Measurements from ENCODE around the gene METTL16. TPM values are rescaled to one million over a fixed set of nuclear protein-coding genes. Genes with fewer than 3 reads are reported as not detected.

Gene METTL16
- total RNA-seq, 1 donor from 2014 or later = 15.0 TPM

- DNase-seq = no peak
These were observed 97.1 kb downstream of the METTL16 start for GRCh38 chr17:2414446-2415064.

GRCh38 chr17:2412561-2413021, 99.1 kb downstream of the METTL16 start:
- DNase-seq = peak; percentile 51

DNA sequence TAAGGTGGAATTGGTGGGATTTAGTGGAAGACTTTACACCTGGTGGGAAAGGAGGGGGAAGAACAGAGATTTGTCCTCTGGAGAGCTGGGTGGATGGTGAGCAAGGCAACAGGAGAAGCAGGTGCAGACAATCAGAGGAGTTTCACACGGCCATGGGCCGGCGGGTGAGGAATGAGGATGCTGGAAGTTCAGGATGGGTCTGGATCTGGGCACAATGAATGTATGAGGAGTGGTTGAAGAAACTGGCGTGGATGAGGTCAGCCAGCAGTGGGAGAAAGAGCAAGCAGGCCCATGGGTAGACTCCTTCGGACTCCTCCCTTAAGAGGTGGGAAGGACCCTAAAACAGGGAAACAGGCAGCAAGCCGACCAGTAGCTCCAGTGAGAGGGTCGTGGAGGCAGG, 100.7 kb downstream of the METTL16 start:
- no peak for DNase-seq

DNA sequence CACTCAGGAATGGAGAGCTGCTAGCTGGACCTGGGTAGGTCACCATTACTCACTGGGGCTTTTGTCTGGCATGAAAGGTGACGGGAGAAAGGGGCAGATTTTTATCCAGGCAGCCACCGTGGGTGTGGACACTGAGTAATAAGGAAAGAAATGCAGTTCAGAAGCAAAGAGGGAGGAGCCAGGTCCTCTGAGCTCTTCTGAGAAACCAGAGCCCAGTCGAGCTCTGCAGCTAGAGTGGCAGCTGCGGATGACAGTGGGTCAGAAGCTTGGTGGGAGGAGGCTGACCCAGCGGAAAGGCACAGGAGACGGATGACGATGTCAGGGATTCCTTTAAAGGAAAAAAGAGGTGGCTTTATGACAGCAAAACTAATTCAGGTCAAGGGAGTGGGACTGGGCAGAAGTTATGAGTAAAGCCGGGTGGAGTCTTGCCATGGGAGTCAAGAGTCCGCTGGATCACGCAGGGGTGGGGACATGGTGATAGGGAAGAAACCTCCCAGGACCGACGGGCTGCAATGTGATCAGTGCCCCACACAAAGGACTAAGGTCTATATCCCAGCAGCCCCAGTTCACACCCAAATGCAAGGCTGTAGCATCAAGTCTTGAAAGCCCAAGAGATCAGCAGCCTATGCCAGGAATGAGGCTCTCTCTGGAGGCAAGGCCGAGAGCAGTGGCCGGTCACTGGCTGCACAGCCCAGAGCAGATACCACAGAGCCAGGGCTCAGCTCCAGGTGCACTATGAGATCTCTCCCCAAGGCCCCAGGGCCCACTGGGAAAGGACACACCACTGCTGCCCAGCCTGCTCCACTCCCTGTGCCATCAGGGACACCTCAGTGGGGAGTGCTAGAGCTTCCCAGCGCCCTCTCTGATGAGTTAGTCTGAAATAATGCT, 104.5 kb downstream of the METTL16 start:
- DNase-seq = peak; percentile 79

DNA sequence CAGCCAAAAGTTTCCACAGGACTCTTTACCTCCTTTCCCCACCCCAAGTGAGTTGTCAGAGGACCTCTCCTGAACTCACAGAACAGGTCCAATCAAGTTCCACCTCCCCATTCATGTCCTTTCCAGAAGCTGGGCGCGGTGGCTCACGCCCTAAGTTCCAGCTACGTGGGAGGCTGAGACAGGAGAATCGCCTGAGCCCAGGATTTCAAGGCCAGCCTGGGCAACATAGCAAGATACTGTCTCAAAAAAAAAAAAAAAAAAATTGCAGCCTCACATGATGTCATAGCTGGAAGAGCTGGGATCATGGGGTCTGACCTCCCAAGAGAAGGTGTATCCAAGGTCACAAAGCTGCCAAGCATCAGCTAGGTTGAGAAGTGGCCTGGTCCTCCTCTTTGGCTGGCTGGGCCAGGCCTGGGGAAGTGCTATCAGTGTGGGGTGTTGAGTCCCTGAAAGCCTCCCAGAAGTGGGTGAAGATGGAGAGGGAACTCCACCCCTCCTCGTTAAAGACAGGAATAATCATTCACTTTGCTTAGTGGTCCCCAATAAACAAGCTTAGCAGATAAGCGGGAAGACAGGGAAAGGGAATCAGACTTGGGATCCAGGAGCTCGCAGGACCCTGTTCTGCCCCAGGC, 105.3 kb downstream of the METTL16 start:
- no peak for DNase-seq

GRCh38 chr17:2405247-2405926, 106.3 kb downstream of the METTL16 start:
- peak; percentile 74 for DNase-seq

DNA sequence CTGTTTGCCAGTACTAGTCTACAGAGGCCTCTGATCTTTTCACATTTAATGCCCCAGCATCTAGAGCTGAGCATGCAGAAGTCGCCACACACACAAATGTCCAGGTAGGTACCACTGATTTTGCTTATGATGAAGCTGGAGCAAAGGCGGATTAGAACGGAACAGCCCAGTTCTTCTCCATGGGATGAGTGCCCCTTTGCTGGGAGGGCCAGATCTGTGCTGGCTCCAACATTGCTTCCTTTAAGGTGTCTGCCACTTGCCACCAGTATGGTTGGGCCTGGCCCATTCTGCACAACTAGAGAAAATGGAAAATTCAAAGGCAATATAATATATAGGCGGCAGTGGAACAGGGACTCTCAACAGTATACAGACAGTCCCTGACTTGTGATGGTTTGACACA, 108.6 kb downstream of the METTL16 start:
- no peak for DNase-seq

GRCh38 chr17:2402544-2402943, 109.1 kb downstream of the METTL16 start:
- DNase-seq = no peak

- DNase-seq = peak; percentile 100
These were observed 110.1 kb downstream of the METTL16 start for GRCh38 chr17:2401426-2402221.

GRCh38 chr17:2400877-2401425, 110.7 kb downstream of the METTL16 start, which contains the start of gene MNT:
Gene MNT (minus strand): TSS chr17:2401060. CDS start chr17:2400712, 348 bp downstream.
- DNase-seq = peak; percentile 97

GRCh38 chr17:2400474-2400866, 111.2 kb downstream of the METTL16 start:
- DNase-seq = peak; percentile 62

- peak; percentile 98 for DNase-seq
These were observed 111.9 kb downstream of the METTL16 start for GRCh38 chr17:2399572-2400473.

- DNase-seq = peak; percentile 84
These were observed 112.8 kb downstream of the METTL16 start for GRCh38 chr17:2398655-2399571.

DNA sequence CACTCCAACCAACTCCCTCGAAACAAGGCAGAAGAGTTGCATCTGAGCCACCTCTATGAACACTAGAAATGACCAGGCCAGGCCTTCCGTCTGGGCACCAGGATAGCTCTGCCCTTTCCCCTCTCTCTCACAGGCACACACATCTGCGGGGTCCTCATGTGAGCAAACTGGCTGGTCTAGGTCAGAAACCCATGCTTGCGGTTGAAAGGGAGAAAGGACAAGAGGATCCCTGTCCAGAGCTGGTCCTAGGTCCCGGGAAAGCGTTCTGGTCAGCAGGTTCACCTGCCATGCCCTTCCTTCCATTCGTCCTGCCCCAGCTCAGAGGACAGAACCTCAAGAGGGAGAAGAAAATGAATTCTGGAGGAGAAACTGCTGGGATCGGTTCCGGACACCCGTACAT, 113.5 kb downstream of the METTL16 start:
- DNase-seq = no peak

- DNase-seq = no peak
These were observed 114.2 kb downstream of the METTL16 start for GRCh38 chr17:2397247-2398171.

DNA sequence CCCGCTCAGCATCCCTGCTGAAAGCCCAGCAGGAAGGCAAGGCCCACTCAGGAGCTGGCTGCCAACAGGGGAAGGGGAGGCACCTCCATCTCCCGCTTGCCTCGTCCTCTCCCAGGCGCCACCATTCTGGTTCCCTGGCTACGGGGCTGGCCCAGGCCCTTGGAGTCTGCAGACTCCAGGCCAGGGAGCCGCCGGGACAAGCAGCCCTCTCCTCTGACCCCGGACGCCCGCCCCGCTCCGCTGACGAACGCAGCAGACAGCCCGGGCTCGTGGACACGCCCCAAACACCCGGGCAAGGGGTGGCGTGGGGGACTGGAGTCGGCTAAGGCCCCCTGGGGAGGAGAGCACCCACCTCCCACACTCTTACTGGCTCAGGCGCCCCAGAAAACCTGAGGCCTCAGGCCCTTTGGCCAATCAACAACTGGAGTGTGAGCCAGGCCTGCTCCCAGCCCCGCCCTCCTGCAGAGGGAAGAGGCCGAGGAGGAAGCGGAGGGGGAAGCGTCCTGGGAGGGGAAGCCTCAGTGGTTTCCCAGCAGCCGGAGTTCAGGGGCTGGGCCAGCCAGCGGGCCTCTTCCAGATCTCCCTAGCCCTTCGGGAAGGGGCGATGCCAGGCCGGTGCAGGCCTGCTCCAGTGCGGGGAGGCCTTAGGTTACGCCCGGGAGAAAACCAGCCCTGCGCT, 115.0 kb downstream of the METTL16 start:
- peak; percentile 93 for DNase-seq

- DNase-seq = no peak
These were observed 115.5 kb downstream of the METTL16 start for GRCh38 chr17:2396192-2396567.

Measured in dermis blood vessel endothelial cell (primary cell).